Activated CD8-positive, alpha-beta memory T cell treated with anti-CD3 and anti-CD28 coated beads for 4 hours (primary cell): ENCODE results near the gene MASP1.

Source experiments
- DNase-seq, 2 donors: peaks; one replicate each; pipeline ENCODE4 v3.0.0-alpha.2; 2020; ENCODE audit warnings: low read depth in 2 of 2

Gene MASP1

GRCh38 chr3:187291512-187292132 lies at the start of gene MASP1:
Gene MASP1 (minus strand): TSS chr3:187291737. CDS start chr3:187291632, 105 bp downstream.
- DNase-seq = no peak

GRCh38 chr3:187340578-187340977 lies 49.0 kb upstream of the MASP1 start:
- no peak for DNase-seq

- no peak for DNase-seq
Observed at GRCh38 chr3:187336322-187336721, 44.8 kb upstream of the MASP1 start.

GRCh38 chr3:187334904-187335303 lies 43.4 kb upstream of the MASP1 start:
- no peak for DNase-seq

GRCh38 chr3:187328691-187329090 lies 37.2 kb upstream of the MASP1 start:
- DNase-seq = no peak

GRCh38 chr3:187327845-187328244 lies 36.3 kb upstream of the MASP1 start:
- no peak for DNase-seq

GRCh38 chr3:187325632-187326031 lies 34.1 kb upstream of the MASP1 start:
- DNase-seq = no peak

GRCh38 chr3:187323091-187323490 lies 31.6 kb upstream of the MASP1 start:
- no peak for DNase-seq

GRCh38 chr3:187322291-187322690 lies 30.8 kb upstream of the MASP1 start:
- DNase-seq = no peak

GRCh38 chr3:187321766-187322165 lies 30.2 kb upstream of the MASP1 start:
- DNase-seq = no peak

GRCh38 chr3:187319699-187320302 lies 28.3 kb upstream of the MASP1 start:
- peak in 1 of 2 donors; percentile 6 for DNase-seq

GRCh38 chr3:187318819-187319616 lies 27.5 kb upstream of the MASP1 start:
- no peak for DNase-seq

GRCh38 chr3:187315872-187316271 lies 24.3 kb upstream of the MASP1 start:
- DNase-seq = no peak

- no peak for DNase-seq
Observed at GRCh38 chr3:187314176-187314575, 22.6 kb upstream of the MASP1 start.

- no peak for DNase-seq
Observed at GRCh38 chr3:187310954-187311470, 19.5 kb upstream of the MASP1 start.

GRCh38 chr3:187310226-187310625 lies 18.7 kb upstream of the MASP1 start:
- DNase-seq = no peak

GRCh38 chr3:187305881-187306280 lies 14.3 kb upstream of the MASP1 start:
- DNase-seq = no peak

GRCh38 chr3:187299611-187300010 lies 8.1 kb upstream of the MASP1 start:
- no peak for DNase-seq

- DNase-seq = no peak
Observed at GRCh38 chr3:187296911-187297310, 5.4 kb upstream of the MASP1 start.

GRCh38 chr3:187296058-187296457 lies 4.5 kb upstream of the MASP1 start:
- DNase-seq = no peak

GRCh38 chr3:187295316-187296034 lies 3.9 kb upstream of the MASP1 start:
- no peak for DNase-seq
